NCI-H345 treated with DMSO at 0.1 percent for 48 hours (cell line): ENCODE measurements around the gene BLZF1.
A peak's percentile ranks its signal among the peaks of the same experiment; 100 is the strongest.
"Not testable (repeated sequence)": the region's sequence is repeated elsewhere in the genome, so short reads cannot be mapped to it uniquely, and the experiment has no call there.

ENCODE experiments used
- DNase-seq: peaks from one replicate; lab custom pipeline; 2025; ENCODE audit not compliant: unreplicated experiment; lab: John Stamatoyannopoulos, UW

The BLZF1 gene

GRCh38 chr1:169367686-169368405 is at the start of gene BLZF1, which contains the start of gene NME7:
BLZF1 (plus strand) TSS chr1:169368195; CDS start chr1:169369523, 1,328 bp downstream.
NME7 (minus strand) TSS chr1:169367797; CDS start chr1:169367710, 87 bp downstream.
- DNase-seq: peak; percentile 94

- no peak for DNase-seq
These were observed 49.3 kb upstream of the BLZF1 start for GRCh38 chr1:169318536-169319244.

GRCh38 chr1:169321539-169321938 is 46.5 kb upstream of the BLZF1 start:
- no peak for DNase-seq

- no peak for DNase-seq
These were observed 45.9 kb upstream of the BLZF1 start for GRCh38 chr1:169322138-169322537.

- no peak for DNase-seq
These were observed 42.9 kb upstream of the BLZF1 start for GRCh38 chr1:169325117-169325516.

GRCh38 chr1:169326261-169326955 is 41.6 kb upstream of the BLZF1 start:
- no peak for DNase-seq

GRCh38 chr1:169326956-169327268 is 41.1 kb upstream of the BLZF1 start:
- no peak for DNase-seq

- no peak for DNase-seq
These were observed 40.1 kb upstream of the BLZF1 start for GRCh38 chr1:169327875-169328274.

GRCh38 chr1:169329383-169329782 is 38.6 kb upstream of the BLZF1 start:
- no peak for DNase-seq

- DNase-seq: no peak
These were observed 37.1 kb upstream of the BLZF1 start for GRCh38 chr1:169330927-169331326.

- not testable (repeated sequence) for DNase-seq
These were observed 33.3 kb upstream of the BLZF1 start for GRCh38 chr1:169334727-169335126.

- not testable (repeated sequence) for DNase-seq
These were observed 30.9 kb upstream of the BLZF1 start for GRCh38 chr1:169336947-169337715.

GRCh38 chr1:169338617-169339016 is 29.4 kb upstream of the BLZF1 start:
- no peak for DNase-seq

GRCh38 chr1:169339773-169340172 is 28.2 kb upstream of the BLZF1 start:
- no peak for DNase-seq

- no peak for DNase-seq
These were observed 27.1 kb upstream of the BLZF1 start for GRCh38 chr1:169340882-169341281.

GRCh38 chr1:169342096-169342495 is 25.9 kb upstream of the BLZF1 start:
- DNase-seq: not testable (repeated sequence)

GRCh38 chr1:169345511-169345910 is 22.5 kb upstream of the BLZF1 start:
- DNase-seq: no peak

- DNase-seq: no peak
These were observed 21.9 kb upstream of the BLZF1 start for GRCh38 chr1:169346036-169346589.

- DNase-seq: no peak
These were observed 20.2 kb upstream of the BLZF1 start for GRCh38 chr1:169347688-169348382.

- DNase-seq: peak; percentile 27
These were observed 19.5 kb upstream of the BLZF1 start for GRCh38 chr1:169348383-169349036.
